Duodenal mucosa (tissue), 2 donors: ENCODE measurements around the gene UGT1A4.
"Not testable (repeated sequence)": the region's sequence is repeated elsewhere in the genome, so short reads cannot be mapped to it uniquely, and the experiment has no call there.

Experiments used
- H3K27ac ChIP-seq: one replicate; pipeline ENCODE4 v1.7.0; 2013; ENCODE audit warnings: low read depth, low read length
- H3K27me3 ChIP-seq, 2 donors: one replicate each; pipeline ENCODE4 v1.7.0; 2013; ENCODE audit warnings: low read length in 2 of 2, control low read depth in 1 of 2; ENCODE audit not compliant: insufficient read depth in 2 of 2, control insufficient read depth in 1 of 2
- H3K36me3 ChIP-seq, 2 donors: one replicate each; pipeline ENCODE4 v1.7.0; 2013; ENCODE audit warnings: low read length in 2 of 2, control low read depth in 1 of 2; ENCODE audit not compliant: insufficient read depth in 2 of 2, control insufficient read depth in 1 of 2
- H3K4me1 ChIP-seq, 2 donors: one replicate each; pipeline ENCODE4 v1.7.0; 2013; ENCODE audit warnings: low read length in 2 of 2, control low read depth in 1 of 2; ENCODE audit not compliant: insufficient read depth in 2 of 2, control insufficient read depth in 1 of 2
- H3K4me3 ChIP-seq, 2 donors: one replicate each; pipeline ENCODE4 v1.7.0; 2013; ENCODE audit warnings: low read length in 2 of 2, low read depth in 1 of 2
- H3K9ac ChIP-seq, 2 donors: one replicate each; pipeline ENCODE4 v1.7.0; 2013; ENCODE audit warnings: low read length in 2 of 2, low read depth in 1 of 2
- H3K9me3 ChIP-seq, 2 donors: one replicate each; pipeline ENCODE4 v1.7.0; 2013; ENCODE audit warnings: low read length in 2 of 2, control low read depth in 1 of 2; ENCODE audit not compliant: control insufficient read depth in 1 of 2

The UGT1A4 gene

GRCh38 chr2:233699424-233700027 lies 19.0 kb upstream of the UGT1A4 start:
- Histone ChIP-seq H3K4me1 (peaks cover 0 to 5% of the 10 kb centered on the region in 2 donors), H3K27ac (no peak overlapping the region), H3K4me3 (no peak overlapping the region), H3K9ac (no peak overlapping the region), H3K9me3 (no peaks in the 10 kb centered on the region), H3K36me3 (no peaks in the 10 kb centered on the region), H3K27me3 (no peaks in the 10 kb centered on the region)

DNA sequence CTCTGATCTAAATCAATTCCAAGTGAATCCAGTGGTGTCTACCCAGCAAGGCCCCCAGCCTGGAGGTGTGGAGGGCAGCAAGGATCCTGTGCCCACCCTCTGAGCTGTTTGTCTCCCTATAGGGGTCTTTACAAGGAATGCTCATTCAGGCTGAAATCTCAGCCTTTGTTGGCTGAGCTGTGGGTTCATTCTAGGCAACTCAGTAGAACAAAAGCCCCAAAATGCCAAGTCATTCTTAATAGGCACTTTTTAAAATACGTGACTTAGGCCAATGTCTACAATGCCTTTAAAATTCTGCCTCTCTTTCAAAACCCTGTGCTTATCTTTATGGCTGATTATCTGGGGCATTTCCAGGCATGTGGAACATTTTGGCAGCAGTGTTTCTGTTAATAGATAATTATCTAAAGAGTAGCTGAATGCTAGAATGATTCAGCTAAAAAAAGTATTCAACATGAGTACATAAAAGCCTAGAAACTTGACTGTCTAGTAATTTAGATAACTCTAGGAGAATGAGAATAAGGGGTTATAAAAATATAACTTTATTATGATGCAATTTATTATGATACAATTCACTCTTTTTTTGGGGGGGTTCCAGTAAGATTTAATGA lies 18.4 kb upstream of the UGT1A4 start:
- no peak overlapping the region for H3K9ac ChIP-seq
- no peaks in the 10 kb centered on the region for H3K27me3 ChIP-seq
- peaks cover 0 to 5% of the 10 kb centered on the region in 2 donors for H3K4me1 ChIP-seq
- no peak overlapping the region for H3K4me3 ChIP-seq
- no peak overlapping the region for H3K27ac ChIP-seq
- H3K36me3 ChIP-seq, result no peaks in the 10 kb centered on the region
- H3K9me3 ChIP-seq, result no peaks in the 10 kb centered on the region

DNA sequence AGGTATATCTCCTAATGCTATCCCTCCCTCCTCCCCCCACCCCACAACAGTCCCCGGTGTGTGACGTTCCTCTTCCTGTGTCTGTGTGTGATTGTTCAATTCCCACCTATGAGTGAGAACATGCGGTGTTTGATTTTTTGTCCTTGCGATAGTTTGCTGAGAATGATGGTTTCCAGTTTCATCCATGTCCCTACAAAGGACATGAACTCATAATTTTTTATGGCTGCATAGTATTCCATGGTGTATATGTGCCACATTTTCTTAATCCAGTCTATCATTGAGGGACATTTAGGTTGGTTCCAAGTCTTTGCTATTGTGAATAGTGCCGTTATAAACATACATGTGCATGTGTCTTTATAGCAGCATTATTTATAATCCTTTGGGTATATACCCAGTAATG lies 17.7 kb upstream of the UGT1A4 start:
- H3K27me3 ChIP-seq, H3K4me3 ChIP-seq, H3K9ac ChIP-seq, H3K36me3 ChIP-seq, H3K9me3 ChIP-seq, H3K27ac ChIP-seq: not testable (repeated sequence)
- H3K4me1 ChIP-seq, result peaks cover 0 to 11% of the 10 kb centered on the region in 2 donors

GRCh38 chr2:233702238-233702637 lies 16.3 kb upstream of the UGT1A4 start:
- peaks cover 5 to 18% of the 10 kb centered on the region in 2 donors for H3K4me1 ChIP-seq
- no peak overlapping the region for H3K27ac ChIP-seq

DNA sequence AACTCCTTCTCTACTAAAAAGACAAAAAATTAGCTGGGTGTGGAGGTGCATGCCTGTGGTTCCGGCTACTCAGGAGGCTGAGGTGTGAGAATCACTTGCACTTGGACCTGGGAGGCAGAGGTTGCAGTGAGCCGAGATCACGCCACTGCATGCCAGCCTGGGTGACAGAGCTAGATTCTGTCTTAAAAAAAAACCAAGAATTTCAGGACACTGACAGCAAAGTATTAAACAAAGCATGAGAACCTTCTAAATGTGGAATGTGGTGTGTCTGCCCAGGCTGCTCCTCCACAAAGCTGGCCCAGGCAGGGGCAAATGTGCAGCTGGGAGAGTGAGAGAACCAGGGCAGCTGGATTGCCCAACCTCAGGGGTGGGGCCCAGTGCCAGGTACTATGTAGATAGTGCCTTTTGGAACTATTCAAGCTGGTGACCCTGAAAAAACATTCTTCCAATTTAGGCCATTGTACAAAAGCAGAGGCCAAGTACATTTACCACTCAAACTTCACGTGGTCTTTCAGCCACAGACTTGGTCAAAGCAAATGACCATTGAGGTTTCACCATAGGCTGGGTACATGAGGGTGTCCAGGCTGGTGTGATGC lies 12.5 kb upstream of the UGT1A4 start:
- Histone ChIP-seq H3K9ac (no peak overlapping the region), H3K27me3 (no peaks in the 10 kb centered on the region), H3K4me3 (no peak overlapping the region), H3K36me3 (no peaks in the 10 kb centered on the region), H3K27ac (no peak overlapping the region), H3K9me3 (no peaks in the 10 kb centered on the region), H3K4me1 (peaks cover 7 to 13% of the 10 kb centered on the region in 2 donors)

More at GRCh38 chr2:233702238-233702637, 16.3 kb upstream of the UGT1A4 start:
- no peaks in the 10 kb centered on the region for H3K9me3 ChIP-seq
- no peak overlapping the region for H3K9ac ChIP-seq
- H3K27me3 ChIP-seq, result no peaks in the 10 kb centered on the region
- H3K36me3 ChIP-seq, result no peaks in the 10 kb centered on the region
- no peak overlapping the region for H3K4me3 ChIP-seq

DNA sequence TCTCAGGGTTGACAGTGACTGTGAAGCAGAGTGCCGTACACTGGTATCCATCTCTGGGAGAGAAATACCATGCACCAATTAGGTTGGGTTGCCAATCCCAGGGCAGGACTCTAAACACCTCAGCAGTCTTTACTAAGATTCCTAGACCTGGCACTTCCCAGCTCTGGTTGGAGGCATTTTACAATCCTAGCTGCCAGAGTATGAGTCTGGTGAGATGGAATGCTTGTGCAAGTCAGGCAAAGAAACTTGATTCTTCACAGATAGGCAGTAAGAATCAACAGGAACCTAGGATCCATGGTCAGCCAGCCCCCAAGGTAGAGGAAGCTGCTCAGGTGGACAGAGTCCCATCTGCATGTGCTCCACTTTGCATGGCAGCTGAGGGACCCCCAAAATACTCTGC lies 11.8 kb upstream of the UGT1A4 start:
- Histone ChIP-seq H3K4me1 (peaks cover 14 to 19% of the 10 kb centered on the region in 2 donors), H3K36me3 (no peaks in the 10 kb centered on the region), H3K27ac (no peak overlapping the region), H3K9ac (no peak overlapping the region), H3K9me3 (no peaks in the 10 kb centered on the region), H3K27me3 (no peaks in the 10 kb centered on the region), H3K4me3 (no peak overlapping the region)

DNA sequence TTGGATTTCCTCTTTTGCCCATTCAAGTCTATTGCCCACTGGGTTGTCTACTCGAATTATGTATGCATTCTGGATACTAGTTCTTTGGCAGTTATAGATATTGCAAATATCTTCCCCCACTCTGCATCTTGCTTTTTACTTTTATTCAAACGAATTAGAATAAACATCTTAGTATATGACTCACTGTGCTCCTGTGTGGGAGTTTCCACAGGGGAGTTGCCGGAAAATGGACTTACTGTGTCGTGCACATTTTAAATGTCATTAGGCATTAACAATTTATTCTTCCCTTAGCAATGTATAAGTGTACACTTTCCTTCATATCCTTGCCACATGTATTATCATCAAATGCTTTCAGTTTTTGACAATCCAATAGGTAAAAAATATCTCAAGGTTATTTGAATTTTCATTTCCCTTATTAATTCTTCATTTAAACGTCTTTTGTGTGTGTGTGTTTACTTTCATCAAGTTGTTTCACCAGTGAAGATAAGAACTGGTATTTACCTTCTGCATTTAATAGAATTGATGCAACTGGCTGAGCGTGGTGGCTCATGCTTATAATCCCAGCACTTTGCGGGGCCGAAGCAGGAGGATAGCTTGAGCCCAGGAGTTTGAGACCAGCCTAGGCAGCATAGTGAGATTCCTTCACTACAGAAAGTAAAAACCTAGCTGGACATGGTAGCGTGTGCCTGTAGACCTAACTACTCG lies 10.4 kb upstream of the UGT1A4 start:
- H3K9me3 ChIP-seq, result no peaks in the 10 kb centered on the region
- no peak overlapping the region for H3K9ac ChIP-seq
- H3K27ac ChIP-seq, result no peak overlapping the region
- no peaks in the 10 kb centered on the region for H3K27me3 ChIP-seq
- peaks cover 27 to 33% of the 10 kb centered on the region in 2 donors for H3K4me1 ChIP-seq
- H3K4me3 ChIP-seq, result no peak overlapping the region
- no peaks in the 10 kb centered on the region for H3K36me3 ChIP-seq

GRCh38 chr2:233708942-233709341 lies 9.6 kb upstream of the UGT1A4 start:
- no peak overlapping the region for H3K9ac ChIP-seq
- H3K4me3 ChIP-seq, result no peak overlapping the region
- peaks cover 30 to 35% of the 10 kb centered on the region in 2 donors for H3K4me1 ChIP-seq
- no peaks in the 10 kb centered on the region for H3K27me3 ChIP-seq
- no peaks in the 10 kb centered on the region for H3K36me3 ChIP-seq
- H3K9me3 ChIP-seq, result no peaks in the 10 kb centered on the region
- H3K27ac ChIP-seq, result no peak overlapping the region

- Histone ChIP-seq H3K27ac (no peak overlapping the region), H3K9ac (peak overlapping the region in 1 of 2 donors; percentile 47), H3K27me3 (no peaks in the 10 kb centered on the region), H3K36me3 (no peaks in the 10 kb centered on the region), H3K9me3 (no peaks in the 10 kb centered on the region), H3K4me1 (peaks cover 24 to 25% of the 10 kb centered on the region in 2 donors), H3K4me3 (no peak overlapping the region)
These were observed 7.1 kb upstream of the UGT1A4 start for GRCh38 chr2:233711312-233712008.
